Measurements from ENCODE around the gene CDYL.
"Not testable (repeated sequence)": the region's sequence is repeated elsewhere in the genome, so short reads cannot be mapped to it uniquely, and the experiment has no call there.

Gene CDYL

DNA sequence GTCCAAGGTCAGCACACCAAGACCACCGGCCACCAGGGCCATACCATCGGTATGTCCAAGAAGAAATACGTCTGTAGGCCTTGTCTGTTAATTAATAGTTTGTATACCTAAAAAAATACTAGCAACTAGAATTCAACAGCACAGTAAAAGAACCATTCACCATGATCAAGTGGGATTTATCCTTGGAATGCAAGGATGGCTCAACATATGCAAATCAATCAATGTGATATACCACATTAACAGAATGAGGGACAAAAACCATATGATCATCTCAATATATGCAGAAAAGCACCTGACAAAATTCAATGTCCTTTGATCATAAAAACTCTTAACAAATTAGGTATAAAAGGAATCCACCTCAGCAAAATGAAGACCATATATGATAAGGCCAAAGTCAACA is 203.2 kb downstream of the CDYL start:
- DNase-seq (ENCODE audit: extremely low read depth in 1 of 2, low read depth in 1 of 2) = no peak

DNA sequence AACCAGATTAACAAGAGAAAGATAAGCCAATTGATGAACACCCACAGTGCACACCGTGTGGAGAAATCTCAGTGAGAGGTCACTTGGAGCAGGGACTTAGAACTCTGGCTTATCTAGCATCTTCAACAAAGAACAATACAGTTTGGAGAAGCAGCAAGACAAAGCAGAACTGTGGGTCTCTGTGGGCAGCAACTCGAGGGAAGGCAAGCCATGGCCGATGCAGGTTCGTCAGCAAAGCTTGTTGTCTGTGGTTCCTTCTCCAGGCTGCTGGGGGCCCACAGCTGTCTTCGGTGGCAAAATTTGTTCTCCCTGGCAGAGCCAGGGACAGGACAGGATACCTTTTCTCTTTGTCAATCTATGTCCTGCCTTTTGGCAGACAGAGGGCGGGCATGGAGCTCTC is 205.6 kb downstream of the CDYL start:
- DNase-seq (ENCODE audit: extremely low read depth in 1 of 2, low read depth in 1 of 2) = no peak

DNA sequence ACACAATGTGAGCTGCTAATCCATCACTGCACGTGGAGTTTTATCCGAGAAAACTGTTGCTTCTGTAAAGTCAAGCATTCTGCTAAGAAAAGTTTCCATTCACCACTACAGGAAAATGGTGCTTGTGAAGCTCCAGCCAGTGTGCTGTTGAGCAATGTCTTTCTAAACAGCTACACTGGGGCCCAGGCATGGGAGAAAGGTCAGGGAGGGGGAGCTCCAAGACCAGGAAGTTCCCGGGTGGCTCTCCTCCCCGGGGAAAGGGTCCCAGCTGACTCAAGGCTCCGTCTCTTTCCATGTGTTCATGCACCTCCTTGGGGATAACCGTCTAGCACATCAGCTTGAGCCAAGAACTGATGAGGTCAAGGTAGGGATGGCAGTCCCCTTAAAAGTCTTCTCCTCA is 207.1 kb downstream of the CDYL start:
- DNase-seq (ENCODE audit: extremely low read depth in 1 of 2, low read depth in 1 of 2) = no peak

- DNase-seq (ENCODE audit: extremely low read depth in 1 of 2, low read depth in 1 of 2) = no peak
Measured at GRCh38 chr6:4986999-4987398, 210.8 kb downstream of the CDYL start.

- DNase-seq (ENCODE audit: extremely low read depth in 1 of 2, low read depth in 1 of 2) = no peak
Measured at GRCh38 chr6:4987432-4987831, 211.2 kb downstream of the CDYL start.

DNA sequence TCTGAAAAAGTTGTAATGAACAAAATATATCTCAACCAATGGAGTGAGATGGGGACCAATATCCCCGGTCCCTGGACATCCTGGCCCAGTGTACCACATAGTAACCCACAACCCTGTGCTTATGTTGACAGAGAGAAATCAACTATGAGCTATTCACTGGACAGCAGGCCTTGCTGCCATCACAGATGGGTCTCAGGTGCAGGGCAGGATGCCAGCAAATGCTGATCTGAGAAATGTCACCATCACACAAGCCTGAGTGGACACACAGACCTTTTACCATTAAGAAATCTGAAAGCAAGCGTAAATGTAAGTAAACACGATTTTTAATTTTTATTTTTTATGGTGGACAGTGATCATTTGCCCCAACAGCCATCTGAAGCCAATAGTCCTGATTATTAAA is 218.5 kb downstream of the CDYL start:
- no peak for DNase-seq (ENCODE audit: extremely low read depth in 1 of 2, low read depth in 1 of 2)

GRCh38 chr6:4997862-4998261 is 221.7 kb downstream of the CDYL start:
- no peak for DNase-seq (ENCODE audit: extremely low read depth in 1 of 2, low read depth in 1 of 2)

GRCh38 chr6:4999586-4999985 is 223.4 kb downstream of the CDYL start:
- no peak for DNase-seq (ENCODE audit: extremely low read depth in 1 of 2, low read depth in 1 of 2)

DNA sequence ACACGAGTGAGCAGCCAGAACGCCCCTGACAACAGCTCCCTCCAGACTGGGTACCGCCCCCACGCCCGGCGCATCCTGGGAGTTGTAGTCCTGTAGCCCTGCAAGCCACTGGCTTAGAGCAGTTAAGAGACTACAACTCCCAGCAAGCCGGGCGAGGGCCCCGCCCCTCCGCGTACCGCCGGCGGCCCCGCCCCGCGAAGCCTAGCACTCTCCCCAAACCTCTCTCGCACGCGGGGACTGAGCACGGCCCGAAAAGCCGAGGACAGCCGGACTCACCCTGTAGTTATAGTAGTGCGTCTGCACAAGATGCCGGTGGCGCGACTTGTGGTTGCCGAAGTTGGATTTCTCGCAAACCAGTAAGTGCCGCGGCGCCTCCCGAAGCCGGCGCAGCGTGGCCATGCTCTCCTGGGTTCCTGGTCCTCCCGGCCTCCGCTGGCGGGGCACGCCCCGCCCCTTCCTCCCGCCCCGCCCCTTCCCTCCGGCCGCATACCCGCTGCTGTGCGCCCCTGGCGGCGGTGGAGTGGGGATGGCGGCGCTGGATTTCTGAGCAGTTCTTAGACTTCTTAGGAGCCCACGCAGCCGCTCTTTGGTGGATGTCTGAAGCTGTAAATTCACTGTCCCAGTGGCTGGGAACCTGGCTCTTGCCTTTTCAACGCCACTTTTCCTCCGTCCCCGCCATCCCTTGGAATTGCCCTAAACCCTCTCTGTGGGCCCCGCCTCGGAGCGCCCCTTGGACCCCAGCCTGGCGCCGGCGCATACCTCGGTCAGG is 227.6 kb downstream of the CDYL start, which contains the start of gene RPP40:
TSS of gene RPP40 (minus strand) at position 434 of the 769 bp plus-strand sequence. CDS start at position 399, 35 bp downstream.
- peak; percentile 95 to 98 for DNase-seq (ENCODE audit: extremely low read depth in 1 of 2, low read depth in 1 of 2)

DNA sequence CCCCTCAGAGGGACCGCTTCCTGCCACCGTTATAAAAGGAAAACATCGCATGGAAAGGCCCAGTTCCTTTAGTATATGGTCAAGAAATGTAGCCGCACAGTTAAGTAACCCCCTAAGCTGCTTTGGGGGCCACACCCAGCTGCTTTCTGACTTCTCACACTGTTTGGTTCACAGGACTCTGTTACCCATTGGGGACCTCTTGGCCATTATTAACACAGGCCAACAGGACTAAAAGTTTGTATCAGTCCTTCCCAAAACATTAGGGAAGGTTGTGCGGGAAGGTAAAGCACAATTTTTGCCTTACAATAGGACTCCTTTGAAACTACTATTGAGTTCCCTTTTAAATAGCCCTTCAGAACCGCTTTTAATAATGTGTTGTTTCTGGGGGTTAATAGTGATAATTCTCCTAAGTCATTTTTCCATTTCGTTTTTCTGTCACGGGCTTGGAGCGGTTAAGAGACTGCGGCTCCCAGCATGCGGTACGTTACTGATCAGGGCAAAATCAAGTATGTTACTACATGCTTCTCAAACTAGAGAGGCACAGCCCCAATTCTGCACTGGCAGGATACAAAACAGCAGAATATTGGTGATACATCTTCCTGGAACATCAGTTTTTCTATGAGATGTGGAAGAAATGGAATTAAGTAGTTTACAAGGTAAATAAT is 228.3 kb downstream of the CDYL start:
- DNase-seq (ENCODE audit: extremely low read depth in 1 of 2, low read depth in 1 of 2) = no peak

DNA sequence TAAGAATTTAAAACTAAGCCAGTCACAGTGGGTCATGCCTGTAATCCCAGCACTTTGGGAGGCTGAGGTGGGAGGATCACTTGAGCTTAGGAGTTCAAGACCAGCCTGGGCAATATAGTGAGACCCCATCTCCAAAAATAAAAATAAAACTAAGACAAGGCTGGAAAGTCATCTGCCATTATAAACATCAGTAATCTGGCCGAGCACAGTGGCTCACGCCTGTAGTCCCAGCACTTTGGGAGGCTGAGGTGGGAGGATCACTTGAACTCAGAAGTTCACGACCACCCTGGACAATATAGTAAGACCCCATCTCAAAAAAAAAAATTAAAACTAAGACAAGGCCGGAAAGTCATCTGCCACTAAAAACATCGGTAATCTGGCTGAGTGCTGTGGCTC is 228.8 kb downstream of the CDYL start:
- DNase-seq (ENCODE audit: extremely low read depth in 1 of 2, low read depth in 1 of 2) = not testable (repeated sequence)
